Measurements from ENCODE around the gene ACO1.

- TF ChIP-seq POLR2A (IDR thresholded peaks at IDR 0.05; ENCODE audit: low read depth, low read length) = no peak
- TF ChIP-seq POLR2AphosphoS5 (IDR thresholded peaks at IDR 0.05; ENCODE audit: low read depth, low read length) = no peak
- no peak for TF ChIP-seq TAF1 (IDR thresholded peaks at IDR 0.05; ENCODE audit: borderline replicate concordance, low read depth, low read length)
These were observed 19.3 kb downstream of the ACO1 start for GRCh38 chr9:32403567-32404260.
